ENCODE results near the gene SLC22A6.

SLC22A6 gene

GRCh38 chr11:62976109-62976508 is 8.7 kb downstream of the SLC22A6 start:
- no peak for DNase-seq (ENCODE audit: low spot score)
- WGBS, 2 donors (ENCODE audit: extremely low coverage in 2 of 2, insufficient read length in 2 of 2, insufficient replicate concordance in 1 of 2): no CpG with 5 or more reads among the region's 5 CpGs
- H3K27ac ChIP-seq (replicated peaks; ENCODE audit: low read length): no peak overlapping the region
- H4K8ac ChIP-seq (ENCODE audit: low read depth, low read length): no peak overlapping the region
- H4K91ac ChIP-seq (ENCODE audit: low read depth, low read length, poor library complexity): no peak overlapping the region
- H3K4me2 ChIP-seq (ENCODE audit: insufficient read depth, low read length, poor library complexity, severe bottlenecking): no peak overlapping the region
- no peaks in the 10 kb centered on the region for H3K36me3 ChIP-seq (replicated peaks in 1 of 2; ENCODE audit: control insufficient read depth in 2 of 2, insufficient read depth in 2 of 2, low read length in 2 of 2)
- no peak overlapping the region for H2AFZ ChIP-seq (ENCODE audit: low read length)
- H3K23ac ChIP-seq (ENCODE audit: low read depth, low read length, poor library complexity): no peak overlapping the region
- H3K4ac ChIP-seq (ENCODE audit: low read length): no peak overlapping the region
- no peak overlapping the region for H3K9ac ChIP-seq (ENCODE audit: low read depth, low read length, poor library complexity)
- no peak overlapping the region for H2BK15ac ChIP-seq (ENCODE audit: low read length)
- no peak overlapping the region for H2BK5ac ChIP-seq (ENCODE audit: low read length)
- H3K18ac ChIP-seq (ENCODE audit: low read length): no peak overlapping the region
- peaks cover 0 to 4% (median 0%) of the 10 kb centered on the region in 3 experiments for H3K27me3 ChIP-seq (ENCODE audit: control insufficient read depth in 3 of 3, insufficient read depth in 3 of 3, low read depth in 1 of 3, low read length in 3 of 3)
- H3K4me1 ChIP-seq (ENCODE audit: control insufficient read depth in 2 of 2, insufficient read depth in 1 of 2, low read depth in 1 of 2, low read length in 2 of 2): no peaks in the 10 kb centered on the region
- no peaks in the 10 kb centered on the region for H3K79me1 ChIP-seq (ENCODE audit: low read depth, low read length)
- H2AK5ac ChIP-seq (ENCODE audit: low read depth, low read length): no peak overlapping the region
- H3K14ac ChIP-seq (ENCODE audit: low read length): no peak overlapping the region
- no peak overlapping the region for H3K4me3 ChIP-seq (ENCODE audit: low read length in 2 of 2)
- no peak overlapping the region for H2BK120ac ChIP-seq (ENCODE audit: low read depth, low read length)
- no peaks in the 10 kb centered on the region for H3K9me3 ChIP-seq (replicated peaks in 1 of 2; ENCODE audit: control insufficient read depth in 2 of 2, insufficient read depth in 1 of 2, low read depth in 1 of 2, low read length in 2 of 2)
- no peak overlapping the region for H2BK12ac ChIP-seq (ENCODE audit: low read length)

- Histone ChIP-seq H2AFZ (ENCODE audit: low read length) (peak overlapping the region; percentile 49), H4K91ac (ENCODE audit: low read depth, low read length, poor library complexity) (no peak overlapping the region), H3K23ac (ENCODE audit: low read depth, low read length, poor library complexity) (no peak overlapping the region), H2BK12ac (ENCODE audit: low read length) (no peak overlapping the region), H2BK120ac (ENCODE audit: low read depth, low read length) (no peak overlapping the region), H4K8ac (ENCODE audit: low read depth, low read length) (no peak overlapping the region), H3K9me3 (replicated peaks in 1 of 2; ENCODE audit: control insufficient read depth in 2 of 2, insufficient read depth in 1 of 2, low read depth in 1 of 2, low read length in 2 of 2) (no peaks in the 10 kb centered on the region), H2BK5ac (ENCODE audit: low read length) (no peak overlapping the region), H3K14ac (ENCODE audit: low read length) (no peak overlapping the region), H3K27ac (replicated peaks; ENCODE audit: low read length) (no peak overlapping the region), H3K4me3 (ENCODE audit: low read length in 2 of 2) (no peak overlapping the region), H3K36me3 (replicated peaks in 1 of 2; ENCODE audit: control insufficient read depth in 2 of 2, insufficient read depth in 2 of 2, low read length in 2 of 2) (no peaks in the 10 kb centered on the region), H3K27me3 (ENCODE audit: control insufficient read depth in 3 of 3, insufficient read depth in 3 of 3, low read depth in 1 of 3, low read length in 3 of 3) (peaks cover 0 to 4% (median 0%) of the 10 kb centered on the region in 3 experiments), H3K18ac (ENCODE audit: low read length) (no peak overlapping the region), H3K9ac (ENCODE audit: low read depth, low read length, poor library complexity) (no peak overlapping the region), H3K4me1 (ENCODE audit: control insufficient read depth in 2 of 2, insufficient read depth in 1 of 2, low read depth in 1 of 2, low read length in 2 of 2) (no peaks in the 10 kb centered on the region), H2AK5ac (ENCODE audit: low read depth, low read length) (no peak overlapping the region), H3K79me1 (ENCODE audit: low read depth, low read length) (no peaks in the 10 kb centered on the region), H3K4ac (ENCODE audit: low read length) (no peak overlapping the region), H3K4me2 (ENCODE audit: insufficient read depth, low read length, poor library complexity, severe bottlenecking) (no peak overlapping the region), H2BK15ac (ENCODE audit: low read length) (no peak overlapping the region)
- WGBS, 2 donors (ENCODE audit: extremely low coverage in 2 of 2, insufficient read length in 2 of 2, insufficient replicate concordance in 1 of 2): no CpG with 5 or more reads among the region's 9 CpGs
- DNase-seq (ENCODE audit: low spot score): no peak
Measured at GRCh38 chr11:62974848-62975522, 9.8 kb downstream of the SLC22A6 start.

- no peaks in the 10 kb centered on the region for H3K4me1 ChIP-seq (ENCODE audit: control insufficient read depth in 2 of 2, insufficient read depth in 1 of 2, low read depth in 1 of 2, low read length in 2 of 2)
- no peak overlapping the region for H3K9ac ChIP-seq (ENCODE audit: low read depth, low read length, poor library complexity)
- H2BK5ac ChIP-seq (ENCODE audit: low read length): no peak overlapping the region
- no peak overlapping the region for H3K23ac ChIP-seq (ENCODE audit: low read depth, low read length, poor library complexity)
- no peak overlapping the region for H3K4ac ChIP-seq (ENCODE audit: low read length)
- no peak overlapping the region for H3K18ac ChIP-seq (ENCODE audit: low read length)
- H4K91ac ChIP-seq (ENCODE audit: low read depth, low read length, poor library complexity): no peak overlapping the region
- H2AK5ac ChIP-seq (ENCODE audit: low read depth, low read length): no peak overlapping the region
- H3K79me1 ChIP-seq (ENCODE audit: low read depth, low read length): no peaks in the 10 kb centered on the region
- H2BK15ac ChIP-seq (ENCODE audit: low read length): no peak overlapping the region
- no peaks in the 10 kb centered on the region for H3K9me3 ChIP-seq (replicated peaks in 1 of 2; ENCODE audit: control insufficient read depth in 2 of 2, insufficient read depth in 1 of 2, low read depth in 1 of 2, low read length in 2 of 2)
- no peak overlapping the region for H4K8ac ChIP-seq (ENCODE audit: low read depth, low read length)
- H3K27ac ChIP-seq (replicated peaks; ENCODE audit: low read length): no peak overlapping the region
- H2AFZ ChIP-seq (ENCODE audit: low read length): no peak overlapping the region
- no peak overlapping the region for H3K14ac ChIP-seq (ENCODE audit: low read length)
- H3K4me2 ChIP-seq (ENCODE audit: insufficient read depth, low read length, poor library complexity, severe bottlenecking): no peak overlapping the region
- H3K27me3 ChIP-seq (ENCODE audit: control insufficient read depth in 3 of 3, insufficient read depth in 3 of 3, low read depth in 1 of 3, low read length in 3 of 3): peaks cover 0 to 2% (median 0%) of the 10 kb centered on the region in 3 experiments
- H2BK120ac ChIP-seq (ENCODE audit: low read depth, low read length): no peak overlapping the region
- H3K4me3 ChIP-seq (ENCODE audit: low read length in 2 of 2): no peak overlapping the region
- H3K36me3 ChIP-seq (replicated peaks in 1 of 2; ENCODE audit: control insufficient read depth in 2 of 2, insufficient read depth in 2 of 2, low read length in 2 of 2): no peaks in the 10 kb centered on the region
- WGBS, 2 donors (ENCODE audit: extremely low coverage in 2 of 2, insufficient read length in 2 of 2, insufficient replicate concordance in 1 of 2): no CpG with 5 or more reads among the region's 2 CpGs
- no peak overlapping the region for H2BK12ac ChIP-seq (ENCODE audit: low read length)
- no peak for DNase-seq (ENCODE audit: low spot score)
Measured at GRCh38 chr11:62965574-62965973, 19.2 kb downstream of the SLC22A6 start.

GRCh38 chr11:62962391-62962790 is 22.4 kb downstream of the SLC22A6 start:
- Histone ChIP-seq H3K4me1 (ENCODE audit: control insufficient read depth in 2 of 2, insufficient read depth in 1 of 2, low read depth in 1 of 2, low read length in 2 of 2) (peaks cover 0 to 7% of the 10 kb centered on the region in 2 donors), H3K4me3 (ENCODE audit: low read length in 2 of 2) (no peak overlapping the region), H3K14ac (ENCODE audit: low read length) (no peak overlapping the region), H2AK5ac (ENCODE audit: low read depth, low read length) (no peak overlapping the region), H3K79me1 (ENCODE audit: low read depth, low read length) (no peaks in the 10 kb centered on the region), H2BK120ac (ENCODE audit: low read depth, low read length) (no peak overlapping the region), H3K9me3 (replicated peaks in 1 of 2; ENCODE audit: control insufficient read depth in 2 of 2, insufficient read depth in 1 of 2, low read depth in 1 of 2, low read length in 2 of 2) (no peaks in the 10 kb centered on the region), H3K9ac (ENCODE audit: low read depth, low read length, poor library complexity) (no peak overlapping the region), H3K18ac (ENCODE audit: low read length) (no peak overlapping the region), H3K36me3 (replicated peaks in 1 of 2; ENCODE audit: control insufficient read depth in 2 of 2, insufficient read depth in 2 of 2, low read length in 2 of 2) (no peaks in the 10 kb centered on the region), H2BK5ac (ENCODE audit: low read length) (no peak overlapping the region), H2BK12ac (ENCODE audit: low read length) (no peak overlapping the region), H4K8ac (ENCODE audit: low read depth, low read length) (no peak overlapping the region), H2AFZ (ENCODE audit: low read length) (no peak overlapping the region), H3K4ac (ENCODE audit: low read length) (no peak overlapping the region), H3K27ac (replicated peaks; ENCODE audit: low read length) (no peak overlapping the region), H3K23ac (ENCODE audit: low read depth, low read length, poor library complexity) (no peak overlapping the region), H3K27me3 (ENCODE audit: control insufficient read depth in 3 of 3, insufficient read depth in 3 of 3, low read depth in 1 of 3, low read length in 3 of 3) (peaks cover 0 to 2% (median 0%) of the 10 kb centered on the region in 3 experiments), H4K91ac (ENCODE audit: low read depth, low read length, poor library complexity) (no peak overlapping the region), H3K4me2 (ENCODE audit: insufficient read depth, low read length, poor library complexity, severe bottlenecking) (no peak overlapping the region), H2BK15ac (ENCODE audit: low read length) (no peak overlapping the region)
- DNase-seq (ENCODE audit: low spot score): no peak
- WGBS, 2 donors (ENCODE audit: extremely low coverage in 2 of 2, insufficient read length in 2 of 2, insufficient replicate concordance in 1 of 2): no CpG with 5 or more reads among the region's 3 CpGs
